HepG2 (cell line): ENCODE measurements around the gene PDZD8. TPM values are rescaled to one million over a fixed set of nuclear protein-coding genes. Genes with fewer than 3 reads are reported as not detected.

Experiments
- ATAC-seq: fragments of 200-7000 bp; cut with Tn5 transposase; 3 replicates; pipeline ENCODE4 v1.9.1; 2020; ENCODE audit warnings: mild to moderate bottlenecking, moderate library complexity
- BruUV-seq: library from RNA; stranded (reverse); fragments of 400-500 nt; replicated peaks from 2 replicates; lab custom pipeline; 2021; lab: Mats Ljungman, UMichigan
- CTCF ChIA-PET: fragments of 300-600 bp; formaldehyde crosslinking; extraction: SDS; loops from one replicate; lab custom pipeline; 2021; ENCODE audit warnings: low total read pairs, inconsistent platforms, low intra/inter-chr PET ratio; lab: Yijun Ruan, JAX
- POLR2A ChIA-PET: fragments of 350-600 bp; sonication (Branson Sonifier 250); formaldehyde crosslinking; loops from one replicate; lab custom pipeline; 2020; ENCODE audit warnings: antibody characterized with exemption, inconsistent platforms; lab: Yijun Ruan, JAX
- DNase-seq: peaks from one replicate; pipeline ENCODE4 v3.0.0-alpha.2; 2015; ENCODE audit warnings: low spot score
- FAIRE-seq: peaks from 3 replicates; lab custom pipeline; 2011; peaks lifted over from hg19 to GRCh38; lab: Jason Lieb, UNC
- H2AFZ ChIP-seq: one replicate; pipeline ENCODE4 v1.6.1; 2011; ENCODE audit warnings: low read length, inconsistent platforms
- H3K27ac ChIP-seq: fragments of 300-600 bp; 3 replicates; pipeline ENCODE4 v1.8.0; 2011; ENCODE audit warnings: mixed run types, mild to moderate bottlenecking, mixed read lengths, low read length, inconsistent platforms; ENCODE audit not compliant: insufficient read depth; ENCODE audit errors: extremely low read length
- H3K27me3 ChIP-seq, 2 experiments: fragments of 200-600 bp in 1 of 2; 2 replicates in 1 of 2; 3 replicates in 1 of 2; pipeline versions ENCODE4 v1.6.0 to v1.8.0; 2011; ENCODE audit warnings: low read length in 2 of 2, mild to moderate bottlenecking in 2 of 2, moderate library complexity in 2 of 2, inconsistent platforms in 1 of 2; ENCODE audit not compliant: insufficient read depth in 2 of 2, control insufficient read depth in 1 of 2
- H3K36me3 ChIP-seq, 2 experiments: fragments of 200-600 bp in 1 of 2; replicated peaks in 1 of 2; 2 replicates in 1 of 2; 3 replicates in 1 of 2; pipeline versions ENCODE4 v1.5.1 to v1.8.0; 2011; ENCODE audit warnings: low read length in 2 of 2, inconsistent platforms in 1 of 2; ENCODE audit not compliant: insufficient read depth in 2 of 2, control insufficient read depth in 1 of 2
- H3K4me1 ChIP-seq: 2 replicates; pipeline ENCODE4 v1.5.1; 2012; ENCODE audit warnings: low read length, inconsistent platforms; ENCODE audit not compliant: insufficient read depth
- H3K4me2 ChIP-seq: 2 replicates; pipeline ENCODE4 v1.6.0; 2011; ENCODE audit warnings: low read depth, low read length, inconsistent platforms
- H3K4me3 ChIP-seq, 3 experiments: fragments of 200-600 bp in 1 of 3; sonication (generic), shearing (Covaris generic) in 1 of 3; replicated peaks in 1 of 3; 2 replicates each; pipeline ENCODE4 v1.5.1; 2011 to 2016; ENCODE audit warnings: low read length in 3 of 3, inconsistent platforms in 2 of 3, low read depth in 2 of 3, mild to moderate bottlenecking in 2 of 3, control low read depth in 1 of 3, mixed read lengths in 1 of 3; ENCODE audit not compliant: insufficient read depth in 1 of 3
- H3K79me2 ChIP-seq: one replicate; pipeline ENCODE4 v1.6.1; 2011; ENCODE audit warnings: low read length, inconsistent platforms; ENCODE audit not compliant: insufficient read depth
- H3K9ac ChIP-seq: 2 replicates; pipeline ENCODE4 v1.6.0; 2011; ENCODE audit warnings: mild to moderate bottlenecking, low read depth, low read length, inconsistent platforms; ENCODE audit not compliant: insufficient read depth
- H3K9me3 ChIP-seq: 2 replicates; pipeline ENCODE4 v1.5.1; 2012; ENCODE audit warnings: mild to moderate bottlenecking, low read length
- H4K20me1 ChIP-seq: 2 replicates; pipeline ENCODE4 v1.6.0; 2011; ENCODE audit warnings: inconsistent platforms, mild to moderate bottlenecking, low read length, moderate library complexity; ENCODE audit not compliant: insufficient read depth
- EP300 ChIP-seq, 3 experiments: sonication (generic) in 1 of 3; formaldehyde crosslinking in 1 of 3; IDR thresholded peaks; 2 replicates each; pipeline versions ENCODE4 v1.5.1 to v1.6.1; 2011 to 2020; ENCODE audit warnings: low read depth in 2 of 3, low read length in 2 of 3, borderline replicate concordance in 1 of 3, improper control_type of control experiment in 1 of 3, mild to moderate bottlenecking in 1 of 3, missing genetic modification reagents in 1 of 3, moderate library complexity in 1 of 3
- GATAD2A ChIP-seq: IDR thresholded peaks from 2 replicates; pipeline ENCODE4 v1.6.1; 2016
- HNF4A ChIP-seq: sonication (generic); formaldehyde crosslinking; IDR thresholded peaks from 2 replicates; pipeline ENCODE4 v1.4.0; 2020; ENCODE audit warnings: missing genetic modification reagents
- HNRNPK ChIP-seq: fragments of 200-400 bp; formaldehyde crosslinking; IDR thresholded peaks from 2 replicates; pipeline ENCODE4 v1.6.1; 2018; ENCODE audit warnings: low read length, low read depth, moderate library complexity, mild to moderate bottlenecking; ENCODE audit not compliant: poor library complexity, severe bottlenecking
- KLF16 ChIP-seq, 2 experiments: sonication (generic) in 1 of 2; formaldehyde crosslinking in 1 of 2; IDR thresholded peaks; 2 replicates each; pipeline versions ENCODE4 v1.6.1 to v1.8.0; 2016 to 2023; ENCODE audit warnings: missing genetic modification reagents in 2 of 2, missing compliant biosample characterization in 1 of 2
- MAFK ChIP-seq, 2 experiments: IDR thresholded peaks in 1 of 2; conservative IDR thresholded peaks in 1 of 2; 2 replicates each; pipeline ENCODE4 v1.6.1; 2011; ENCODE audit warnings: improper control_type of control experiment in 2 of 2, low read length in 2 of 2
- MLX ChIP-seq: IDR thresholded peaks from 2 replicates; pipeline ENCODE4 v1.6.1; 2016
- PCBP2 ChIP-seq: fragments of 200-400 bp; formaldehyde crosslinking; optimal IDR thresholded peaks from 2 replicates; pipeline ENCODE3; 2018; ENCODE audit warnings: low read length, low read depth; ENCODE audit not compliant: poor library complexity, severe bottlenecking
- RARA ChIP-seq: IDR thresholded peaks from 2 replicates; pipeline ENCODE4 v1.6.1; 2016; ENCODE audit warnings: missing genetic modification reagents, missing compliant biosample characterization
- REST ChIP-seq, 2 experiments: IDR thresholded peaks; 2 replicates each; pipeline ENCODE4 v1.6.1; 2011 to 2012; ENCODE audit warnings: low read length in 2 of 2, borderline replicate concordance in 1 of 2, low read depth in 1 of 2, mild to moderate bottlenecking in 1 of 2, moderate library complexity in 1 of 2
- RFX5 ChIP-seq: IDR thresholded peaks from 2 replicates; pipeline ENCODE4 v1.6.1; 2011; ENCODE audit warnings: low read depth, low read length, improper control_type of control experiment
- SOX5 ChIP-seq: IDR thresholded peaks from 2 replicates; pipeline ENCODE4 v1.6.1; 2016; ENCODE audit warnings: borderline replicate concordance
- SOX6 ChIP-seq, 2 experiments: fragments of 450-650 bp in 1 of 2; sonication (generic) in 1 of 2; formaldehyde crosslinking in 1 of 2; IDR thresholded peaks; 2 replicates each; pipeline versions ENCODE4 v1.4.0 to v1.6.1; 2017 to 2020; ENCODE audit warnings: antibody characterized with exemption in 1 of 2, mild to moderate bottlenecking in 1 of 2, missing genetic modification reagents in 1 of 2
- SPEN ChIP-seq: sonication (generic); formaldehyde crosslinking; IDR thresholded peaks from 2 replicates; pipeline ENCODE4 v1.5.1; 2020; ENCODE audit warnings: low read depth, mild to moderate bottlenecking, missing genetic modification reagents
- ZMYM4 ChIP-seq: sonication (generic); formaldehyde crosslinking; IDR thresholded peaks from 2 replicates; pipeline ENCODE4 v1.8.1; 2023; ENCODE audit warnings: mild to moderate bottlenecking, missing genetic modification reagents
- ZNF34 ChIP-seq: sonication (generic); formaldehyde crosslinking; IDR thresholded peaks from 2 replicates; pipeline ENCODE4 v1.4.0; 2020; ENCODE audit warnings: mild to moderate bottlenecking, missing genetic modification reagents, borderline replicate concordance
- ZNF484 ChIP-seq: sonication (generic); formaldehyde crosslinking; IDR thresholded peaks from 2 replicates; pipeline ENCODE4 v1.5.1; 2020; ENCODE audit warnings: mild to moderate bottlenecking, low read depth, missing genetic modification reagents, borderline replicate concordance
- ZNF552 ChIP-seq: sonication (generic); formaldehyde crosslinking; IDR thresholded peaks from 2 replicates; pipeline ENCODE4 v1.9.0; 2022; ENCODE audit warnings: missing genetic modification reagents, mild to moderate bottlenecking, borderline replicate concordance
- ZNF777 ChIP-seq: sonication (generic); formaldehyde crosslinking; IDR thresholded peaks from 2 replicates; pipeline ENCODE4 v1.4.0; 2020; ENCODE audit warnings: missing genetic modification reagents
- ZNF781 ChIP-seq: sonication (generic); formaldehyde crosslinking; IDR thresholded peaks from 2 replicates; pipeline ENCODE4 v1.5.1; 2020; ENCODE audit warnings: borderline replicate concordance, mild to moderate bottlenecking, missing genetic modification reagents; ENCODE audit errors: not compliant biosample characterization
- ZSCAN20 ChIP-seq: sonication (generic); formaldehyde crosslinking; IDR thresholded peaks from 2 replicates; pipeline ENCODE4 v1.4.0; 2020; ENCODE audit warnings: missing genetic modification reagents, mild to moderate bottlenecking, borderline replicate concordance
- WGBS: methylation state at CpG from one replicate; pipeline ENCODE4 v1.1.6; 2017; ENCODE audit warnings: low lambda C conversion rate; 5-methylcytosine and 5-hydroxymethylcytosine counted together
- in situ Hi-C: cut with HindIII; loops from 2 replicates; pipeline ENCODE4 v1.10.0; 2017; ENCODE audit warnings: low pct_unique_long_range_greater_than_20kb; ENCODE audit not compliant: extremely low pct_ligation_motif_present
- intact Hi-C: fragments of 100-400 bp; cut with micrococcal nuclease; formaldehyde crosslinking; loops from one replicate; pipeline ENCODE4 v1.10.0; 2022; ENCODE audit not compliant: unreplicated experiment
- polyA plus RNA-seq, 8 experiments: library from polyadenylated mRNA; depleted of rRNA in 3 of 8; stranded (reverse) in 7 of 8; unstranded in 1 of 8; fragments of >200 nt; fragmentation: Illumina TruSeq in 4 of 8; extraction: Trizol in 4 of 8; gene quantifications; 2 replicates each; pipeline versions ENCODE4 v1.2.1 to v1.2.3, GENCODE V29; 2011 to 2016; ENCODE audit warnings: low read depth in 4 of 8, missing spikeins in 1 of 8, mixed read lengths in 1 of 8; ENCODE audit not compliant: insufficient read depth in 1 of 8
- total RNA-seq, 5 experiments: library from RNA; depleted of rRNA; stranded (reverse); fragments of >200 nt; fragmentation: Illumina TruSeq; extraction: Trizol; gene quantifications; 2 replicates each; pipeline ENCODE4 v1.2.3, GENCODE V29; 2016; ENCODE audit warnings: low read depth in 1 of 5

The PDZD8 gene
- total and polyA plus RNA-seq, 2 of the 13 experiments (the other 11 are each of a cell fraction or from before 2014, with no cell fraction given): 11.2 to 32.0 TPM

DNA sequence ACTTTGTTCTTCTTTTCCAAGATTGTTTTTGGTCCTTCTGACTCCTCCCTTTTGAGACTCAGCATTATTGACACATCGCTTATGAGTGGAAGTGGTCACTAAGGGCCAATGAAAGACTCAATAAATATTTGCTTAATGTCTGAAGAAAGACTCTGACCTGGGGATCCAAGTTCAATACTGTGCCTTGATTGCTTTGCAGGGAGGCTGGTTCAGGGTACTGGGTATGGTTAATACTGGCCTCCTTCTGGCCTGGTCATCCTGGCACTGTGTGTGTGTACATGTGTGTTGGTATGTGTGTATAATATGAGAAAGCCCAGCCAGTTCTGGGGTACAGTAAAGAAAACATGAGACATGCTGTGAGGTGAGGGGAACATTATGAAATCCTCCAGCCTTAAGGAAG is 7.6 kb upstream of the PDZD8 start:
- Histone ChIP-seq H3K4me2 (0 out of 2 replicates have a peak overlapping the region, but pooled peaks have one; percentile 16), H3K36me3 (no peaks in the 10 kb centered on the region), H3K9ac (no peak overlapping the region), H4K20me1 (no peaks in the 10 kb centered on the region), H3K9me3 (no peaks in the 10 kb centered on the region), H3K27ac (no peak overlapping the region), H2AFZ (no peak overlapping the region), H3K27me3 (peaks cover 0 to 3% of the 10 kb centered on the region in 2 experiments; a peak in 1 of 5 replicates), H3K79me2 (no peaks in the 10 kb centered on the region), H3K4me3 (no peak overlapping the region), H3K4me1 (peaks cover 13% of the 10 kb centered on the region)
- in situ Hi-C loops (no loop called here), intact Hi-C loops (no loop called here)
- BruUV-seq: no TSS peak
- CTCF ChIA-PET: no interaction called here
- DNase-seq (no peak), ATAC-seq (peak; percentile 72), FAIRE-seq (no peak)
- 0% methylated on average over 1 of the region's 1 CpG for WGBS
- POLR2A ChIA-PET: interaction anchor here (0.5 to 1.0 kb wide), 2 partner anchors 22 to 25 kb away, joined by 4 to 5 read pairs; no protein-coding TSS in a partner anchor
- TF ChIP-seq HNRNPK (no peak), SPEN (CRISPR knock-in tag) (no peak), MLX (CRISPR knock-in tag) (no peak), RFX5 (no peak), HNF4A (CRISPR knock-in tag) (peak; percentile 44; the same call in 1 of the 2 replicates), KLF16 (CRISPR knock-in tag; IDR thresholded peaks at IDR 0.05) (no peak), PCBP2 (no peak), ZNF34 (no peak), ZNF777 (CRISPR knock-in tag) (no peak), ZSCAN20 (CRISPR knock-in tag) (no peak), ZNF781 (CRISPR knock-in tag) (no peak), RARA (CRISPR knock-in tag) (0 out of 2 replicates have a peak, but pooled peaks have one; percentile 31), EP300 (IDR thresholded peaks at IDR 0.05; ENCODE audit: low read depth in 2 of 2, low read length in 2 of 2) (0 out of 4 replicates have a peak, but pooled peaks of 1 of the 2 experiments have one; percentile 10), EP300 (CRISPR knock-in tag; IDR thresholded peaks at IDR 0.05; ENCODE audit: borderline replicate concordance) (no peak), ZNF484 (no peak), ZNF552 (no peak), ZMYM4 (CRISPR knock-in tag) (peak; percentile 40; the same call in 1 of the 2 replicates), MAFK (conservative IDR thresholded peaks at IDR 0.05 in 1 of 2, IDR thresholded peaks at IDR 0.05 in 1 of 2; ENCODE audit: low read length in 2 of 2) (peak; percentile 10 to 24; a peak in 1 of 4 replicates), GATAD2A (CRISPR knock-in tag) (0 out of 2 replicates have a peak, but pooled peaks have one; percentile 12), SOX6 (IDR thresholded peaks at IDR 0.05) (no peak), SOX6 (CRISPR knock-in tag; IDR thresholded peaks at IDR 0.05) (no peak), REST (IDR thresholded peaks at IDR 0.05; ENCODE audit: borderline replicate concordance in 1 of 2, low read depth in 1 of 2, low read length in 2 of 2) (no peak), SOX5 (CRISPR knock-in tag) (no peak)
